HCT116 (cell line): ENCODE measurements around the gene LRP2BP. TPM values are rescaled to one million over a fixed set of nuclear protein-coding genes. Genes with fewer than 3 reads are reported as not detected.

Source experiments
- ATAC-seq: fragments of 200-7000 bp; cut with Tn5 transposase; 2 replicates; pipeline ENCODE4 v1.9.1; 2020; ENCODE audit warnings: mild to moderate bottlenecking, moderate library complexity
- BruUV-seq: library from RNA; stranded (reverse); fragments of 400-500 nt; replicated peaks from 2 replicates; lab custom pipeline; 2021; lab: Mats Ljungman, UMichigan
- CTCF ChIA-PET: fragments of 300-600 bp; sonication (Branson Sonifier 250); formaldehyde crosslinking; loops from one replicate; lab custom pipeline; 2021; ENCODE audit warnings: antibody characterized with exemption; lab: Charles Lee
- POLR2A ChIA-PET: fragments of 300-600, 350-600 bp; sonication (Branson Sonifier 250); formaldehyde crosslinking; loops from one replicate; lab custom pipeline; 2021; ENCODE audit warnings: antibody characterized with exemption; lab: Charles Lee
- RAD21 ChIA-PET, 2 experiments: fragments of 300-600 bp; sonication (Branson Sonifier 250); formaldehyde crosslinking; loops; one replicate each; lab custom pipeline; 2023; ENCODE audit warnings: low total read pairs in 2 of 2; ENCODE audit not compliant: uncharacterized antibody in 2 of 2, unreplicated experiment in 2 of 2, low non-redundant PET in 1 of 2; lab: Charles Lee
- DNase-seq: peaks from one replicate; pipeline ENCODE4 v3.0.0-alpha.2; 2010; ENCODE audit warnings: low read depth, low spot score
- H2AFZ ChIP-seq: fragments of 200-600 bp; shearing (Covaris generic), sonication (generic); 2 replicates; pipeline ENCODE4 v1.6.1; 2017; ENCODE audit warnings: low read depth, mixed run types, mixed read lengths, antibody characterized with exemption, low read length; ENCODE audit not compliant: poor library complexity, severe bottlenecking
- H3K27ac ChIP-seq: 2 replicates; pipeline ENCODE4 v1.5.1; 2012; ENCODE audit warnings: low read depth, low read length
- H3K27me3 ChIP-seq: fragments of 200-600 bp; sonication (generic); 2 replicates; pipeline ENCODE4 v1.6.1; 2016; ENCODE audit warnings: mixed run types, low read length, mixed read lengths; ENCODE audit not compliant: insufficient read depth
- H3K36me3 ChIP-seq, 2 experiments: fragments of 200-500 bp in 1 of 2; fragments of 200-600 bp in 1 of 2; sonication (Bioruptor generic) in 1 of 2; sonication (generic) in 1 of 2; 2 replicates each; pipeline versions ENCODE4 v1.5.1 to v1.6.1; 2014 to 2016; ENCODE audit warnings: low read length in 2 of 2, inconsistent platforms in 1 of 2, mixed read lengths in 1 of 2, mixed run types in 1 of 2; ENCODE audit not compliant: insufficient read depth in 2 of 2, control insufficient read depth in 1 of 2
- H3K4me1 ChIP-seq, 2 experiments: fragments of 200-600 bp in 1 of 2; sonication (generic) in 1 of 2; 2 replicates each; pipeline versions ENCODE4 v1.5.1 to v1.6.1; 2012 to 2017; ENCODE audit warnings: low read length in 2 of 2, inconsistent platforms in 1 of 2, mild to moderate bottlenecking in 1 of 2, mixed read lengths in 1 of 2, mixed run types in 1 of 2, moderate library complexity in 1 of 2; ENCODE audit not compliant: insufficient read depth in 2 of 2, control insufficient read depth in 1 of 2
- H3K4me2 ChIP-seq: fragments of 200-600 bp; sonication (generic); 2 replicates; pipeline ENCODE4 v1.6.1; 2017; ENCODE audit warnings: mixed run types, low read length, mixed read lengths
- H3K4me3 ChIP-seq, 2 experiments: fragments of 200-600 bp in 1 of 2; sonication (generic) in 1 of 2; replicated peaks in 1 of 2; 2 replicates each; pipeline ENCODE4 v1.5.1; 2011 to 2016; ENCODE audit warnings: low read length in 2 of 2, control low read depth in 1 of 2, low read depth in 1 of 2, mild to moderate bottlenecking in 1 of 2, mixed read lengths in 1 of 2, mixed run types in 1 of 2
- H3K79me2 ChIP-seq: fragments of 200-600 bp; sonication (generic); 2 replicates; pipeline ENCODE4 v1.6.1; 2017; ENCODE audit warnings: mild to moderate bottlenecking, mixed run types, low read length, moderate library complexity, mixed read lengths; ENCODE audit not compliant: insufficient read depth
- H3K9ac ChIP-seq: fragments of 200-600 bp; sonication (generic); 2 replicates; pipeline ENCODE4 v1.6.1; 2016; ENCODE audit warnings: low read length, mixed read lengths
- H3K9me2 ChIP-seq: fragments of 200-600 bp; sonication (generic), shearing (Covaris generic); 2 replicates; pipeline ENCODE4 v1.6.1; 2017; ENCODE audit warnings: mixed run types, mild to moderate bottlenecking, moderate library complexity; ENCODE audit not compliant: insufficient read depth
- H3K9me3 ChIP-seq, 2 experiments: fragments of 200-500 bp in 1 of 2; fragments of 200-600 bp in 1 of 2; sonication (Bioruptor generic) in 1 of 2; sonication (generic) in 1 of 2; 2 replicates each; pipeline ENCODE4 v1.6.1; 2014 to 2017; ENCODE audit warnings: low read length in 2 of 2, mixed read lengths in 2 of 2, inconsistent platforms in 1 of 2, low read depth in 1 of 2, mild to moderate bottlenecking in 1 of 2, mixed run types in 1 of 2, moderate library complexity in 1 of 2; ENCODE audit not compliant: control insufficient read depth in 1 of 2, insufficient read depth in 1 of 2
- H4K20me1 ChIP-seq: fragments of 200-600 bp; sonication (generic), shearing (Covaris generic); 2 replicates; pipeline ENCODE4 v1.6.1; 2017; ENCODE audit warnings: mixed run types, mild to moderate bottlenecking, moderate library complexity; ENCODE audit not compliant: insufficient read depth
- CBX3 ChIP-seq: IDR thresholded peaks from 2 replicates; pipeline ENCODE4 v1.6.1; 2012; ENCODE audit warnings: low read depth
- EGR1 ChIP-seq: IDR thresholded peaks from 2 replicates; pipeline ENCODE4 v1.6.1; 2012; ENCODE audit warnings: low read depth
- ELF1 ChIP-seq: IDR thresholded peaks from 2 replicates; pipeline ENCODE4 v1.6.1; 2012; ENCODE audit warnings: low read depth, borderline replicate concordance
- EZH2 ChIP-seq: fragments of 200-600 bp; sonication (generic); IDR thresholded peaks from 2 replicates; pipeline ENCODE4 v1.6.1; 2017; ENCODE audit warnings: antibody characterized with exemption, mixed run types
- EZH2phosphoT487 ChIP-seq: fragments of 200-600 bp; IDR thresholded peaks from 2 replicates; pipeline ENCODE4 v1.6.1; 2018; ENCODE audit warnings: antibody characterized with exemption, borderline replicate concordance
- POLR2AphosphoS5 ChIP-seq: IDR thresholded peaks from 2 replicates; pipeline ENCODE4 v1.6.1; 2011; ENCODE audit warnings: mild to moderate bottlenecking, low read depth, low read length, moderate library complexity
- SIN3A ChIP-seq: IDR thresholded peaks from 2 replicates; pipeline ENCODE4 v1.6.1; 2012; ENCODE audit warnings: low read depth
- ZFX ChIP-seq: fragments of 450-650 bp; IDR thresholded peaks from 2 replicates; pipeline ENCODE4 v1.6.1; 2017
- intact Hi-C: fragments of 100-400 bp; cut with micrococcal nuclease; formaldehyde crosslinking; loops from 2 replicates; pipeline ENCODE4 v1.10.0; 2022
- total RNA-seq: library from RNA; stranded (reverse); gene quantifications from one replicate; pipeline ENCODE4 v1.2.1, GENCODE V29; 2021; ENCODE audit not compliant: unreplicated experiment
- TF ChIP-seq, protein P1 (sequence below): IDR thresholded peaks from 2 replicates; pipeline ENCODE4 v1.6.1; 2012; ENCODE audit warnings: low read depth
- TF ChIP-seq, protein P2 (sequence below): IDR thresholded peaks from 2 replicates; pipeline ENCODE4 v1.6.1; 2012

LRP2BP gene
- total RNA-seq, 1 experiment from 2014 or later = 2.9 TPM

DNA sequence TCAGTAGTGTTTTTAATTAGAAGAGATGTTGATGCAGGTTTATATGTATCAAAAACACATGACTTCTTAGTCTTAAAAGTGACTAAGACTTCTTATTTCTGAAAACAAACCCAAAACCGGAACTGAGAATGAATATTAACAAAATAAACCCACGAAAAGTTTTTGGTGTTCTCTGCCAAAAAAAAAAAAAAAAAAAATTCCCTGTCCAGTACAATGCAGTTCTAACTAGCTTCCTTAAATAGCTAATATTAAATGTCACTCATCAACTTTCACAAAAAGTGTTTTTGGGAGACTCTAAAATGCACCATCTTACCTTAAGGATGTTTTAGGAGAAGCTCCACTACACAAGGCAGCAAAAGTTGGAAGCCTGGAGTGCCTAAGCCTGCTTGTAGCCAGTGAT lies 2.9 kb upstream of the LRP2BP start:
- no TSS peak for BruUV-seq
- peaks cover 7 to 12% of the 10 kb centered on the region in 2 experiments; a peak in 2 of 4 replicates for H3K36me3 ChIP-seq
- TF ChIP-seq CBX3 = no peak
- TF ChIP-seq POLR2AphosphoS5 = no peak
- TF ChIP-seq, protein P1, sequence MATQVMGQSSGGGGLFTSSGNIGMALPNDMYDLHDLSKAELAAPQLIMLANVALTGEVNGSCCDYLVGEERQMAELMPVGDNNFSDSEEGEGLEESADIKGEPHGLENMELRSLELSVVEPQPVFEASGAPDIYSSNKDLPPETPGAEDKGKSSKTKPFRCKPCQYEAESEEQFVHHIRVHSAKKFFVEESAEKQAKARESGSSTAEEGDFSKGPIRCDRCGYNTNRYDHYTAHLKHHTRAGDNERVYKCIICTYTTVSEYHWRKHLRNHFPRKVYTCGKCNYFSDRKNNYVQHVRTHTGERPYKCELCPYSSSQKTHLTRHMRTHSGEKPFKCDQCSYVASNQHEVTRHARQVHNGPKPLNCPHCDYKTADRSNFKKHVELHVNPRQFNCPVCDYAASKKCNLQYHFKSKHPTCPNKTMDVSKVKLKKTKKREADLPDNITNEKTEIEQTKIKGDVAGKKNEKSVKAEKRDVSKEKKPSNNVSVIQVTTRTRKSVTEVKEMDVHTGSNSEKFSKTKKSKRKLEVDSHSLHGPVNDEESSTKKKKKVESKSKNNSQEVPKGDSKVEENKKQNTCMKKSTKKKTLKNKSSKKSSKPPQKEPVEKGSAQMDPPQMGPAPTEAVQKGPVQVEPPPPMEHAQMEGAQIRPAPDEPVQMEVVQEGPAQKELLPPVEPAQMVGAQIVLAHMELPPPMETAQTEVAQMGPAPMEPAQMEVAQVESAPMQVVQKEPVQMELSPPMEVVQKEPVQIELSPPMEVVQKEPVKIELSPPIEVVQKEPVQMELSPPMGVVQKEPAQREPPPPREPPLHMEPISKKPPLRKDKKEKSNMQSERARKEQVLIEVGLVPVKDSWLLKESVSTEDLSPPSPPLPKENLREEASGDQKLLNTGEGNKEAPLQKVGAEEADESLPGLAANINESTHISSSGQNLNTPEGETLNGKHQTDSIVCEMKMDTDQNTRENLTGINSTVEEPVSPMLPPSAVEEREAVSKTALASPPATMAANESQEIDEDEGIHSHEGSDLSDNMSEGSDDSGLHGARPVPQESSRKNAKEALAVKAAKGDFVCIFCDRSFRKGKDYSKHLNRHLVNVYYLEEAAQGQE = no peak
- TF ChIP-seq EZH2phosphoT487 = no peak
- TF ChIP-seq, protein P2, sequence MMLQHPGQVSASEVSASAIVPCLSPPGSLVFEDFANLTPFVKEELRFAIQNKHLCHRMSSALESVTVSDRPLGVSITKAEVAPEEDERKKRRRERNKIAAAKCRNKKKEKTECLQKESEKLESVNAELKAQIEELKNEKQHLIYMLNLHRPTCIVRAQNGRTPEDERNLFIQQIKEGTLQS = no peak
- TF ChIP-seq EGR1 = no peak
- no peak for TF ChIP-seq SIN3A
- no peak for TF ChIP-seq ZFX
- no peak for TF ChIP-seq EZH2
- TF ChIP-seq ELF1 = no peak
- TF ChIP-seq, all 23 proteins: peak for 0
- intact Hi-C loops = loop anchor here (5.0 kb wide), 1 partner anchor 196 kb away; the partner anchor contains the start of gene CFAP97
- CTCF ChIA-PET = no interaction called here
- Histone ChIP-seq H3K27me3 (no peaks in the 10 kb centered on the region), H3K4me1 (peaks cover 11 to 29% of the 10 kb centered on the region in 2 experiments), H3K9ac (no peak overlapping the region), H3K27ac (no peak overlapping the region), H4K20me1 (no peaks in the 10 kb centered on the region), H3K9me2 (no peaks in the 10 kb centered on the region), H3K4me2 (no peak overlapping the region), H3K4me3 (no peak overlapping the region), H3K9me3 (no peaks in the 10 kb centered on the region), H3K79me2 (no peaks in the 10 kb centered on the region), H2AFZ (no peak overlapping the region)
- ATAC-seq (no peak), DNase-seq (no peak)
- POLR2A ChIA-PET = no interaction called here
- RAD21 ChIA-PET = no interaction called here
